Ectodermal cell (in vitro differentiated cells): ENCODE measurements around the gene ANKRD36B.
A peak's percentile ranks its signal among the peaks of the same experiment; 100 is the strongest.
"Not testable (repeated sequence)": the region's sequence is repeated elsewhere in the genome, so short reads cannot be mapped to it uniquely, and the experiment has no call there.

ENCODE experiments used
- H3K27ac ChIP-seq: 2 replicates; pipeline ENCODE4 v1.7.0; 2013; ENCODE audit warnings: mild to moderate bottlenecking, low read depth, low read length; ENCODE audit not compliant: insufficient read depth, poor library complexity, severe bottlenecking
- H3K27me3 ChIP-seq: 2 replicates; pipeline ENCODE4 v1.7.0; 2013; ENCODE audit warnings: mild to moderate bottlenecking, low read length; ENCODE audit not compliant: insufficient read depth, control insufficient read depth, poor library complexity, severe bottlenecking
- H3K36me3 ChIP-seq: one replicate; pipeline ENCODE4 v1.7.0; 2013; ENCODE audit warnings: low read length; ENCODE audit not compliant: control insufficient read depth, insufficient read depth
- H3K4me1 ChIP-seq: one replicate; pipeline ENCODE4 v1.7.0; 2013; ENCODE audit warnings: low read length; ENCODE audit not compliant: control insufficient read depth, insufficient read depth
- H3K4me3 ChIP-seq: 2 replicates; pipeline ENCODE4 v1.7.0; 2013; ENCODE audit warnings: low read depth, low read length, control low read depth; ENCODE audit not compliant: insufficient read depth
- H3K9me3 ChIP-seq: 2 replicates; pipeline ENCODE4 v1.7.0; 2013; ENCODE audit warnings: mild to moderate bottlenecking, low read length, moderate library complexity; ENCODE audit not compliant: control insufficient read depth
- WGBS, 2 experiments: methylation state at CpG; one replicate each; pipeline ENCODE4 v1.1.7; 2013; ENCODE audit warnings: missing lambda C conversion rate in 2 of 2; 5-methylcytosine and 5-hydroxymethylcytosine counted together

Gene ANKRD36B

DNA sequence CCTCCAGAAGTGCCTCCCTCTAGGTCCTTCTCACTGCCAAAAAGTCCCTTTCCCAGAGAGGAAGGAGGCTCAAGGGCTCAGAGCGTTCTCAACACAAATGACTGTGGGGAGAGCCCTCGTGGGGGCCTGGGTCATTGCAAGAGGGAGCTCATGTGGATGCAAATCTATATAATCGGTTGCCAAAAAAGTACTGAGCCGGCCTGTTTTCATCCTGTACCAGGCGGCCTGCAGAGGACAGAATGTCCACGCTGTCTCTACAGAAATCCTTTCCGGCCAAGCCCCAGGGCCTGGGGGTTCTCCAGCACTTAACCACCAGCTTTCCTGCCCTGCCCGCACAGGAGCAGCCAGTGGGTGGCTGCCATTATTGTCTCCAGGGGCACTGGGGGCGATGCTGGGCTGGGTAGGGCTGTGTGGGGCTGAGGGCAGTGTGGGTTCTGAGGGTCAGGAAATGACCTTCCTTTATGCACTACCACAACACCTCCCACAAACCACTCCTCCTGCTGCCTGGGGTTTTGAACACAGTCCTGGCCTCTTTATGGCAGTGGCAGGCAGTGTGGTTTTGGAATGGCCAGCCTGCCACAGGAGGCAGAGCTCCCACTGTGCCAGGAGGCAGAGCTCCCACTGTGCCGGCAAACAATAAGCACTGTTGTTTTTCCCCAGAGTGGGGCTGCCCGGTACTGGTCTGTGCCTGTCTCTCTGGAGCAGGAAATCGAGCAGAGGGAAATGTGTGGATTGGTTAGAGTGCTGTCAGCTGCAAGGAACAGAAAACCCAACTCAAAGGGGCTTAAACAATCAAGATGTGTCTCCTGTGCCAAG lies 16.1 kb upstream of the ANKRD36B start:
- H3K9me3 ChIP-seq, H3K27ac ChIP-seq, H3K4me3 ChIP-seq, H3K4me1 ChIP-seq, H3K36me3 ChIP-seq, H3K27me3 ChIP-seq: not testable (repeated sequence)
- WGBS, 2 experiments: 78 to 100% methylated on average over 1 of the region's 12 CpGs

DNA sequence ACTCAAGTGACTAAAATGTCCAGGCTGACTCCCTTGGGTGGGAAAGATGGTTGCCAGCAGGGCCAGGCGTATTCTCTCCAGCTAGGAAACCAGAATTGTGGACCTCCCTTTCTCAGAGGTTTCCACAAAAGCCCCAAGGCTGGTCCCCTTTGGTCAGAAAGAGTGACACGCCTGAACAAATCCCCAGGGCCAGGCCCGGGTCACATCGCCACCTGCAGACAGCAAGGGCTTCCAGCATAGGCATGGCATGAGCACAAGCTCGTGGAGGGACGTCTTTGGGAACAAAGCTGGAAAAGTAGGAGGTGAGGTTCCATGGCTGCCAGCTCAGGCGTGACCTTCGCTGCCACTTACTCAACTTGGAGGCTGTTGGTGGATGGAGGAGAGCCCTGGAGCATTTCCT lies 15.4 kb upstream of the ANKRD36B start:
- not testable (repeated sequence) for H3K27ac ChIP-seq, H3K9me3 ChIP-seq, H3K4me3 ChIP-seq, H3K27me3 ChIP-seq, H3K4me1 ChIP-seq, H3K36me3 ChIP-seq
- WGBS, 2 experiments: no CpG with 5 or more reads among the region's 8 CpGs

GRCh38 chr2:97601537-97601936 lies 11.9 kb upstream of the ANKRD36B start:
- not testable (repeated sequence) for H3K27me3 ChIP-seq, H3K4me3 ChIP-seq, H3K36me3 ChIP-seq, H3K4me1 ChIP-seq, H3K27ac ChIP-seq, H3K9me3 ChIP-seq
- 94 to 95% methylated on average over 3 to 4 of the region's 10 CpGs for WGBS, 2 experiments

DNA sequence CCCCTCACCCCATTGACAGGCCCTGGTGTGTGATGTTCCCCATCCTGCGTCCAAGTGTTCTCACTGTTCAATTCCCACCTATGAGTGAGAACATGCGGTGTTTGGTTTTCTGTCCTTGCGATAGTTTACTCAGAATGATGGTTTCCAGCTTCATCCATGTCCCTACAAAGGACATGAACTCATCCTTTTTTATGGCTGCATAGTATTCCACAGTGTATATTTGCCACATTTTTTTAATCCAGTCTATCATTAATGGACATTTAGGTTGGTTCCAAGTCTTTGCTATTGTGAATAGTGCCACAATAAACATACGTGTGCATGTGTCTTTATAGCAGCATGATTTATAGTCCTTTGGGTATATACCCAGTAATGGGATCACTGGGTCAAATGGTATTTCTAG lies 6.5 kb upstream of the ANKRD36B start:
- WGBS, 2 experiments: 91 to 93% methylated on average over 2 to 3 of the region's 4 CpGs
- not testable (repeated sequence) for H3K4me3 ChIP-seq, H3K27ac ChIP-seq, H3K4me1 ChIP-seq, H3K36me3 ChIP-seq, H3K27me3 ChIP-seq, H3K9me3 ChIP-seq

- H3K4me1 ChIP-seq, H3K27me3 ChIP-seq, H3K9me3 ChIP-seq, H3K27ac ChIP-seq, H3K36me3 ChIP-seq, H3K4me3 ChIP-seq: not testable (repeated sequence)
- WGBS, 2 experiments: 80% methylated on average over 1 of the region's 3 CpGs; no CpG with 5 or more reads in 1 of the 2 experiments
These were observed 3.8 kb upstream of the ANKRD36B start for GRCh38 chr2:97593520-97593919.

- WGBS, 2 experiments: 0 to 1% methylated on average over 32 of the region's 33 CpGs
- H3K36me3 ChIP-seq, H3K9me3 ChIP-seq, H3K4me1 ChIP-seq, H3K27me3 ChIP-seq: not testable (repeated sequence)
- H3K4me3 ChIP-seq: peak overlapping the region; percentile 54
- peak overlapping the region; percentile 83 for H3K27ac ChIP-seq
These were observed 1.1 kb upstream of the ANKRD36B start for GRCh38 chr2:97590515-97591394.

GRCh38 chr2:97589257-97589597 lies 450 bp downstream of the ANKRD36B start:
- H3K27me3 ChIP-seq, H3K27ac ChIP-seq, H3K4me1 ChIP-seq, H3K9me3 ChIP-seq, H3K36me3 ChIP-seq: not testable (repeated sequence)
- WGBS, 2 experiments: 0% methylated on average over 1 of the region's 14 CpGs
- peak overlapping the region; percentile 54 for H3K4me3 ChIP-seq

- 92 to 100% methylated on average over 1 of the region's 3 CpGs for WGBS, 2 experiments
- H3K27me3 ChIP-seq, H3K9me3 ChIP-seq, H3K36me3 ChIP-seq, H3K4me1 ChIP-seq, H3K27ac ChIP-seq, H3K4me3 ChIP-seq: not testable (repeated sequence)
These were observed 24.0 kb downstream of the ANKRD36B start for GRCh38 chr2:97565674-97566073.

DNA sequence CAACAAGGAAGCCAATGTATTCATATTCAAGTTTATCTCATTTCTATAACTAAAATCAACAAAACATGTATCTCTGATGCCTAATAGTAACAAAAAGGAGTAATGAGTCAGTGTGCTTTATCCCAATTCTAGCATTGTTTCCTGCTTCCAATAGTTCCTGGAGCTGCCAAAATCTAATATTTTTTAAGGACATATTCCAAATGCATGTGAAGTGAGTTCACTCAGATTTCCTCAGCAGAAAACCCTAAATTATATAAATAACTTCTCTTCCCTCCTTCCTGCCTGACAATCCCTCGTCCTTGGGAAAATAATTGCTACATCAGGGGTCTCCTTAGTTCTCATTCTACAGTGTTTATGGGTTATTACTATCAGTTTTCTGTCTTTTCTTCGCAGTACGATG lies 37.3 kb downstream of the ANKRD36B start:
- not testable (repeated sequence) for H3K36me3 ChIP-seq, H3K27ac ChIP-seq, H3K4me3 ChIP-seq, H3K4me1 ChIP-seq, H3K27me3 ChIP-seq, H3K9me3 ChIP-seq
- WGBS, 2 experiments: 100% methylated on average over 2 to 3 of the region's 3 CpGs

DNA sequence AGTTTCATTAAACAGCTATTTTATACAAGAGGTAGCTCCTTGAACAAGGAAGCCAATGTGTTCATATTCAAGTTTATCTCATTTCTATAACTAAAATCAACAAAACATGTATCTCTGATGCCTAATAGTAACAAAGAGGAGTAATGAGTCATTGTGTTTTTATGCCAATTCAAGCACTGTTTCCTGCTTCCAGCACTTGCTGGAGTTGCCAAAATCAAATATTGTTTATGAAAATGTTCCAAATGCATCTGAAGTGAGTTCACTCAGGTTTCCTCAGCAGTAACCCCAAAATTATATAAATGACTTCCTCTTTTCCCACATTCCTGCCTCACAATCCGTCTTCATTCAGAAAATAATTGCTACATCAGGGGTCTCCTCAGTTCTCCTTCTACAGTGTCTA lies 39.2 kb downstream of the ANKRD36B start:
- not testable (repeated sequence) for H3K4me1 ChIP-seq, H3K27ac ChIP-seq, H3K27me3 ChIP-seq, H3K9me3 ChIP-seq, H3K36me3 ChIP-seq, H3K4me3 ChIP-seq
- no CpG with 5 or more reads among the region's 1 CpG for WGBS, 2 experiments
